ENCODE measurements around the gene CLPSL2. TPM values are rescaled to one million over a fixed set of nuclear protein-coding genes. Genes with fewer than 3 reads are reported as not detected.
"Not testable (repeated sequence)": the region's sequence is repeated elsewhere in the genome, so short reads cannot be mapped to it uniquely, and the experiment has no call there.

CLPSL2 gene, protein sequence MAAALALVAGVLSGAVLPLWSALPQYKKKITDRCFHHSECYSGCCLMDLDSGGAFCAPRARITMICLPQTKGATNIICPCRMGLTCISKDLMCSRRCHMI
- total RNA-seq, result not detected

DNA sequence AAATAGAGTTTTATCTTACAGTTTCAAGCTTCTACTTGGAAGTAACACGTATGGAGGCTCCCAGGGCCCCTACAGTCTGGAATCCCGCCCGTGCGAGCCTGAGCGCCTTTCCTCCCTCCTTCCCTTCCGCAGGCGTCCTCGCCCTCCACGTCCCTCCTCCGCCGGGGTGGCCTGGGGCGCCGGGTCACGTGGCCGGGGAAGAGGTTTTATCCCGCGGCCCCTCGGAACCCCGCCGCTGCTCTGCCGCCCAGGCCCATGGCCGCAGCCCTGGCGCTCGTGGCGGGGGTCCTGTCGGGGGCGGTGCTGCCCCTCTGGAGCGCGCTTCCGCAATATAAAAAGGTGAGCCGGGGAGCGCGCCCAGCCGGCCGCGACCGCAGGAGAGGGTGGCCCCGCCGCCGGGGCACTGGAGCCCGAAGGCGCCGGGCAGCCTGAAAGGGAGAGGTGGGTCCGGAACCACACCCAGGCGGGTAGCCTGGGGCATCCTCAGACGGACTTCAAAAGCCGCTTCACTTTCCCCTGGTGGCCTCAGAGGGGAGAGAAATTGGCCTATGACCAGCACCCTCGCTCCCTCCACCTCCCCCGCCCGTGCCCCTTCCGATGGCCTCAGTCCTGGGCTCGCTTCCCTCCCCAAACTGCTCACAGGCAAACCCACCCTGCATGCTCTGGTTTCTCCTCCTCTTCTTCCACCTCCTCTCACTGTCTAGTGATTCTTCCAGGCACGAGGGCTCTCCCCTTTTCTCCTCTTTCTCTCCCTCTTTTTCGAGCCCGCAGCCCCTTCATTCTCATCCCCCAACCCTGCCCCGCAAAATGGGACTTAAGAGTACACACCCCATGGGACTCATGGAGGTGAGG, at the start of gene CLPSL2:
Gene CLPSL2 (plus strand): TSS at position 235 of the 852 bp plus-strand sequence. CDS start 21 bp downstream, at position 256.
- DNase-seq (ENCODE audit: low spot score) (no peak), ATAC-seq (no peak)
- intact Hi-C loops (cut with DNase I), result no loop called here

DNA sequence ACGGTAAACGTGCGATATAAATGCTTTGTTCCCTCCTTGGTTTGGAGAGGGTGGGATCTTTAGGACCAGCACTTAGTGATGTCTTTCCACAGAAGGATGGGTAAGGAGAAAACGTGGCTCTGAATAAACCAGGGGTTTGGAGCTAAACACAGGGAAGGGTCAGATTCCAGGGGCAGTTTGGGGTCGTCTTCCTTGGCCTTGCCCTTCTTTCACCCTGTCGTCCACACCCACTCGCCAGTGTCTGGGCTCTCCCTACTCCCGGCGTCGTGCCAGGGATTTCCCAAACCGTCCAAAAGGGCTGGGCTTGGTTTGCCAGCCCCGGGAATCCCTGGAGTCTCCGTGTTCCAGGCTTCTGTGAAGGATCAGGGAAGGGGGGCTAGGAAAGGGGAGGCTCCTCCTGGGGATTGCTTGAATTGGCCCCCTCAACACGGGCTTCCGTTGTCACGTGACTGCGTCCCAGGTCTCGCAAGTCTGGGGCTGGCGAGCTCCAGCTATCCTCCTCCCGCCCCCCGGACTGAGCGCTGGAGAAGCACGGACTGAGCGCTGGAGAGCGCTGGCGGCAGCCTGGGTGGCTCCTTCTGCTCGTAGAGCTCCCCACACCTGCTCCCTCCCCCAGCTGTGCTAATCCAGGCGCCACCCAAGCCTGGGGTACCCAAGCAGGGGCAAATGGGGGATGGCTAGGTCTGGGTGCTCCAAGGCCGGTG, 49.0 kb upstream of the CLPSL2 start:
- intact Hi-C loops (cut with DNase I), result no loop called here
- ATAC-seq (peak; percentile 53), DNase-seq (ENCODE audit: low spot score) (peak; percentile 88)

GRCh38 chr6:35727935-35728682, 48.3 kb upstream of the CLPSL2 start:
- peak; percentile 92 for DNase-seq (ENCODE audit: low spot score)
- intact Hi-C loops (cut with DNase I), result loop anchor here (2.0 kb wide), 1 partner anchor 39 kb away; the partner anchor contains the start of gene FKBP5
- ATAC-seq, result peak; percentile 74

DNA sequence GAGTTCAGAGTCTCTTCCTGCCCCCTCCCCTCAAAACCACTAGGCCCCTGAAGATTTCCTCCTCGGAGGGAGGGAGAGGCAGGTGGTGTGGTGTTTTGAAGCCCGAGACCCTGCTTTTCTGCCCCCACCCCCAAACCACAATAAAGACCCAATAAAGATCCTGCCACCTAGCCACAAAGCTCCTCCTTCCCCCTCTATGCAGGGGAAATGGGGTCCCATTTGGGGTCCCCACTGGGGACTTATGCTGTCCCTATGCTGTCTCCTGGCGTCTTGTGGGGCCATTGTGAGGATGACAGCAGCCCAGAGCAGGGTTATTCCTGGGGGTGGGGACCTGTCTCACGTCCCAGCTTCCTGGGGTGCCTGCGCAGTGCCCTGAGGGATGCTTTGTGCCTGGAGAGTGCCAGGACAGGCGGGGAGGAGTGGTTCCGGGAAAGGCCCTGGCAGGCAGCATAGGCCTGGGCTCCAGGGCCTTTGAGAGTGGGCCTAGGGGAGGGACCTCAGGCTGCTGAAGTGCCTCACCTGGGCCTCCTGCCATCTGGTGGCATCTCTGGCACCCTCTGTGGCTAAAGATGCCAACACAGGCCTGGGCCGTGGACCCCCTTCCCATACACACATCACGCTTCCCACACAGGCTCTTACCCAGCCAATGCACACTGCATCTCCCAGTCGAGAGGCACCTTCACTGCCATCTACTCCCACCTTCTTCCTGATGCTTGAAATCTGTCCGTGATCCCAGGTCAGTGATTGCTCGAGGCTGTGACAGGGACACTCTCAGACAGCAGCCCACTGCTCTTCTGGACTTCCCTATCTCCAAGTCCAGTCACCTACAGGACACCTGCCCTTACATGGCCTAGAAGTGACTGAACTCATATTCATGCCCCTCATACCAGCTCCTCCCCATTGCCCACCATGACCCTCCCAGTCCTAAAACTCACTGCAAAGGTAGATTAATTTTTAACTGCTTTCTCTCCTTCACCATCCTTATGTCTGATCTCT, 47.4 kb upstream of the CLPSL2 start:
- ATAC-seq (no peak), DNase-seq (ENCODE audit: low spot score) (no peak)
- intact Hi-C loops (cut with DNase I), result loop anchor here (2.0 kb wide), 1 partner anchor 40 kb away; the partner anchor contains the start of gene FKBP5

GRCh38 chr6:35729722-35730121, 46.7 kb upstream of the CLPSL2 start:
- ATAC-seq (no peak), DNase-seq (ENCODE audit: low spot score) (no peak)

DNA sequence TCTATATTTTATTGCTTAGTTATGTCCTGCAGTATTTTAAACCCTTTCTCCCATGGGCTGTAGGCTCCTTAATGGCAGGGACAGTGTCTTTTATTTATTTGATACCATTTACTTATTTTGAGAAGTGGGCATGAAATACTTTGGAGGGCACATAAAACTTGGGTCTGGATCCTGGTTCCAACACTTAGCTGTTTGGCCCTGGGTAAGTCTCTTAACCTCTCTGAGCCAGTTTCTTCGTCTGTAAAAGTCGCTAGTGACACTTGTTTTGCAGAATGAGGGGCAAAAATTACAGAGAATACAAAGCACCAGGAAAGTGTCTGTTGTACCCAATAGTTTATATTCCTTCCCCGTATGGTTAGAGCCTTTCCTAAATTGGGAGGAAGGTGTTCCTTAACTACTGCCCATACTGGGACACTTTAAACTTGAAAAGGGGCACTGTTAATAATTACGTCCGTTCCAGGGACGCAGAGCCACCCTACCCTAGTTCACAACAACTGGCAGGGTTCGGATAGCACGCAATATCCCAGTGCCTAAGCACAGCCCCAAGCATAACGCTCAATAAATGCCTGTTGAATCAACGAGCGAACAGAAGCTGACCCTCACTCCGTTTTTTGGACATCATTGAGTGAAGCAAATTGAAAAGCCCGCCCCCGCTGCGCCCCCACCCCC, 45.5 kb upstream of the CLPSL2 start:
- DNase-seq (ENCODE audit: low spot score) (no peak), ATAC-seq (no peak)
- intact Hi-C loops (cut with DNase I), result no loop called here

More at GRCh38 chr6:35729722-35730121, 46.7 kb upstream of the CLPSL2 start:
- intact Hi-C loops (cut with DNase I), result loop anchor here (2.0 kb wide), 1 partner anchor 41 kb away; the partner anchor contains the start of gene FKBP5

GRCh38 chr6:35731414-35731735, 45.0 kb upstream of the CLPSL2 start:
- DNase-seq (ENCODE audit: low spot score), result peak; percentile 97
- peak; percentile 66 for ATAC-seq
- intact Hi-C loops (cut with DNase I), result no loop called here

DNA sequence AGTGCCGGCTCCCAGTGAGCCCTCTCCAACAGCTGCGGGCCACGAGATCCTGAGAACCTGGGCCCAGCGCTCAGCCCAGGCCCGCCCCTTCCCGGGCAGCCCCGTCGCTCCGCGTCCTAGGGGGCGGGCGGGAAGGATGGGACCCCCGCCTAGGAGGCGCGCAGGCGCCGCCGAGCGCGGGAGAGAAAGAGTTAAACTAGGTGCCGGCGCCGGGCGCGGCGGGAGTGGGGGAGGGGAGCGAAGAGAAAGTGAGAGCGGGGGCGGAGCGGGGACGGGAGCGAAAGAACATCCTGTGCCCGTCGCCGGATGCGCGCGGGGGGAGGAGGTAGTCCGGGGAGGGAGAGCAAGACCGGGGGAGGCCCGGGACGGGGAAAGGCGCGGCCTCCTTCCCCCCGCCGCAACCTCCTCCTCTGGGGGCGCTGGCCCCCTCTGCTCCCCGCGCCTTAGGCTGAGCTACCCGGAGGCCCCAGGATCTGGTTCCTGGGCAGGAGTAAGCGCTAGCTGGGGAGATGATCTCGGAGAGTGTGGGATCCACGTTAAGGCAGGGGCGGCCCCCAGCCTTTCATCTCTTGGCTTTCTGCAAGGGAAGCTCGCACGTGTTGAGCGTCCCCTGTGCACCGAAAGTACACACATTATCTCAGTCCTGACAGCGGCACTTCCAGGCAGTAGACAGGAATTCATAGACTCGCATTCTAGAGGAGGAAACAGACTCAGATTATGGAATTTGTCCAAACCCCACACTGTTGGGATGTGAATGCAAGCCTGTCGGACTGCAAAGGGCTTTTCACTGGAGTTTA, 44.5 kb upstream of the CLPSL2 start:
- intact Hi-C loops (cut with DNase I), result no loop called here
- DNase-seq (ENCODE audit: low spot score) (peak; percentile 97), ATAC-seq (peak; percentile 76)

DNA sequence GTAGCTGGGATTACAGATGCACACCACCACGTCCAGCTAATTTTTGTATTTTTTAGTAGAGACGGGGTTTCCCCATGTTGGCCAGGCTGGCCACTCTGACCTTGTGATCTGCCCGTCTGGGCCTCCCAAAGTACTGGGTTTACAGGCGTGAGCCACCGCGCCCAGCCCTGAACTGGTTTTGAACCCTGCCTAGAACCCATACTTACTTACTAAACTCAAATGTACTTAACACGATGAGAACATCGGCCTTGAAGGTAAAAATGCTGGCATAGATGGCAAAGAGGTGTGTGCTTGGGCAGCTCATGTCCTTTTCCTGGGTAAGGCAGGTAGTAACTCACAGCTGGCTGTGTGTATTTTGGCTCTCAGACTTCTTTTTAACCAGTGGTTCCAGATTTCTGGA, 42.8 kb upstream of the CLPSL2 start:
- DNase-seq (ENCODE audit: low spot score) (no peak), ATAC-seq (no peak)
- intact Hi-C loops (cut with DNase I), result no loop called here

- ATAC-seq; DNase-seq (ENCODE audit: low spot score); intact Hi-C loops (cut with DNase I): not testable (repeated sequence)
Measured at GRCh38 chr6:35734319-35734718, 42.1 kb upstream of the CLPSL2 start.

DNA sequence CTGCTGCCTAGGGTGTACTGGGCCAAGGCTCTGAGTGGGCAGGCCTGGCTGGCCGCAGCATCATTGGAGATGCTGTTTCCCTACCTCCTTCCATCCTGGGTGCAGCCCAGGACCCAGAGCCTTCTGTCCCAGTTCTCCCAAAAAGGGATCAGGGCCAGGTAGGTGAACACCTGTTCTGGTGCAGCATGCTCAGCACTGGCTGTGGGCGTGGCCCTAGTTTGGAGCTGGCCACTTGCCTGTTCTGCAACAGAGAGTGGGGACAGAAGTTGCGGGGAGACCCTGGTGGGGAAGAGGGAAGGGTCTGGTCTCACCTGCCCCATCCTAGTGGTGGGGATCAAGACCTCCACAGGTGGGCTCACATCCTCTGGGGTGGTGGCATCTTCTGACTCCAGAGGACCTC, 40.9 kb upstream of the CLPSL2 start:
- no peak for ATAC-seq
- no peak for DNase-seq (ENCODE audit: low spot score)
- intact Hi-C loops (cut with DNase I), result no loop called here

DNA sequence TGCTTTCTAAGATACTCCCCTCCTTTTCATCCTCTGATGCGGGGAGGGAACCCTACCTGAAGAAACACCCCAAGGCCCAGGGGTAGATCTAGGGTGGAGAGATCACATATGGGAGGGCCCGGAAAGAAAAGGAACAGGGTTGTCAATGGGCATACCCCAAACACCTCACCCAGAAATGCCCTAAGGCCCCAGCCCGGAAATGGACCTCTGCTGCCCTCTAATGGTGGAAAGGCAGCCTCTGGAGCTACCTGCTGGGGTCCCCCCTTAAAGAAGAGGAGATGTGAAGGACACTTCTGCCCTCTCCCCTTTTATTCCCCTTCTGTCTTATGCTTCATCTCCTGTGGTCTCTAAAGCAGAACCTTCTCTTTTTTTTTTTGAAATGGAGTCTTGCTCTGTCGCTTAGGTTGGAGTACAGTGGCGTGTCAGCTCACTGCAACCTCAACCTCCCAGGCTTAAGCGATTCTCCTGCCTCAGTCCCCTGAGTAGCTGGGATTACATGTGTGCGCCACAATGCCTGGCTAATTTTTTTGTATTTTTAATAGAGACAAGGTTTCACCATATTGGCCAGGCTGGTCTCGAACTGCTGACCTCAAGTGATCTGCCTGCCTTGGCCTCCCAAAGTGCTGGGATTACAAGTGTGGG, 40.0 kb upstream of the CLPSL2 start:
- intact Hi-C loops (cut with DNase I), result loop anchor here (2.0 kb wide), 1 partner anchor 152 kb away; no protein-coding TSS in a partner anchor
- DNase-seq (ENCODE audit: low spot score) (peak; percentile 89), ATAC-seq (peak; percentile 50)

- DNase-seq (ENCODE audit: low spot score), result no peak
- peak; percentile 1 for ATAC-seq
Measured at GRCh38 chr6:35736982-35737412, 39.4 kb upstream of the CLPSL2 start, which contains the start of gene ARMC12. Gene ARMC12, plus strand, starts transcription at chr6:35737032. Its CDS starts 77 bp downstream, at chr6:35737109.

GRCh38 chr6:35737413-35738211, 38.8 kb upstream of the CLPSL2 start:
- DNase-seq (ENCODE audit: low spot score) (no peak), ATAC-seq (peak; percentile 89)
- intact Hi-C loops (cut with DNase I), result loop anchor here (2.0 kb wide), 1 partner anchor 153 kb away; no protein-coding TSS in a partner anchor

More at GRCh38 chr6:35736982-35737412, 39.4 kb upstream of the CLPSL2 start, which contains the start of gene ARMC12:
- intact Hi-C loops (cut with DNase I), result loop anchor here (2.0 kb wide), 1 partner anchor 152 kb away; no protein-coding TSS in a partner anchor
